Spinal cord (tissue), 10 donors: Measurements from ENCODE around the gene CWF19L1. TPM values are rescaled to one million over a fixed set of nuclear protein-coding genes. Genes with fewer than 3 reads are reported as not detected.
A peak's percentile ranks its signal among the peaks of the same experiment; 100 is the strongest.

Experiments
- DNase-seq, 6 donors: peaks; one replicate each; pipeline versions ENCODE4 v3.0.0 to v3.0.0-alpha.2; 2013 to 2015; ENCODE audit warnings: low spot score in 6 of 6, low read depth in 4 of 6
- H3K27ac ChIP-seq: one replicate; pipeline ENCODE4 v1.5.1; 2013; ENCODE audit warnings: low read depth, low read length, control low read depth
- H3K27me3 ChIP-seq: one replicate; pipeline ENCODE4 v1.6.1; 2013; ENCODE audit warnings: low read length; ENCODE audit not compliant: control insufficient read depth, insufficient read depth
- H3K36me3 ChIP-seq: one replicate; pipeline ENCODE4 v1.6.1; 2013; ENCODE audit warnings: low read length; ENCODE audit not compliant: control insufficient read depth, insufficient read depth
- H3K4me1 ChIP-seq: one replicate; pipeline ENCODE4 v1.6.1; 2013; ENCODE audit warnings: low read length; ENCODE audit not compliant: control insufficient read depth, insufficient read depth
- H3K4me3 ChIP-seq: one replicate; pipeline ENCODE4 v1.5.1; 2013; ENCODE audit warnings: low read depth, low read length, control low read depth
- H3K9me3 ChIP-seq: one replicate; pipeline ENCODE4 v1.6.1; 2013; ENCODE audit warnings: low read length; ENCODE audit not compliant: control insufficient read depth, insufficient read depth
- WGBS: methylation state at CpG from one replicate; pipeline ENCODE4 v1.1.5; 2013; ENCODE audit warnings: missing lambda C conversion rate; ENCODE audit not compliant: insufficient coverage; 5-methylcytosine and 5-hydroxymethylcytosine counted together
- polyA plus RNA-seq, 2 donors: library from polyadenylated mRNA; unstranded; fragments of 120-200 nt; gene quantifications; one replicate each; pipeline ENCODE4 v1.2.1, GENCODE V29; 2013; ENCODE audit not compliant: insufficient read length in 2 of 2
- small RNA-seq: library from RNA; depleted of rRNA; stranded (forward); fragments of <200 nt; gene quantifications from one replicate; pipeline ENCODE3, GENCODE V24; 2014; ENCODE audit warnings: low replicate concordance
- total RNA-seq, 2 donors: library from RNA; depleted of rRNA in 1 of 2; stranded (reverse); fragments of 120-200 nt in 1 of 2; fragments of >200 nt in 1 of 2; gene quantifications; one replicate each; pipeline versions ENCODE4 v1.2.3 to v1.2.4, GENCODE V29; 2013 to 2014
- donor health status: healthy.

Gene CWF19L1
- total and polyA plus RNA-seq, 4 donors: 21.5 to 32.1 (median 27.8) TPM

GRCh38 chr10:100185364-100186252 is 81.8 kb downstream of the CWF19L1 start, which contains the start of gene ERLIN1:
Gene ERLIN1 (minus strand): TSS chr10:100186029. CDS start chr10:100185626, 403 bp downstream.
- under 1% methylated on average over 65 of the region's 65 CpGs for WGBS
- H3K36me3 ChIP-seq: peaks cover 12% of the 10 kb centered on the region

GRCh38 chr10:100184840-100185239 is 82.6 kb downstream of the CWF19L1 start:
- Histone ChIP-seq H3K4me3 (peak overlapping the region; percentile 96), H3K4me1 (peaks cover 5% of the 10 kb centered on the region), H3K9me3 (no peaks in the 10 kb centered on the region), H3K36me3 (peaks cover 8% of the 10 kb centered on the region), H3K27me3 (no peaks in the 10 kb centered on the region), H3K27ac (peak overlapping the region; percentile 96)
- peak in 3 of 6 donors; percentile 1 to 15 (median 9) for DNase-seq
- no CpG with 5 or more reads among the region's 4 CpGs for WGBS

More at GRCh38 chr10:100185364-100186252, 81.8 kb downstream of the CWF19L1 start, which contains the start of gene ERLIN1:
- Histone ChIP-seq H3K27me3 (no peaks in the 10 kb centered on the region), H3K4me3 (peak within 1 kb of the TSS; percentile 96), H3K4me1 (peaks cover 5% of the 10 kb centered on the region), H3K27ac (peak within 1 kb of the TSS; percentile 96), H3K9me3 (no peaks in the 10 kb centered on the region)
- DNase-seq: peak; percentile 78 to 98 (median 92)

- no peak overlapping the region for H3K27ac ChIP-seq
- no peak for DNase-seq
- H3K9me3 ChIP-seq: no peaks in the 10 kb centered on the region
- H3K4me3 ChIP-seq: peak overlapping the region; percentile 96
- no CpG with 5 or more reads among the region's 1 CpG for WGBS
- peaks cover 5% of the 10 kb centered on the region for H3K4me1 ChIP-seq
- H3K36me3 ChIP-seq: peaks cover 8% of the 10 kb centered on the region
- H3K27me3 ChIP-seq: no peaks in the 10 kb centered on the region
Observed at GRCh38 chr10:100184426-100184825, 83.0 kb downstream of the CWF19L1 start.

GRCh38 chr10:100183481-100183880 is 84.0 kb downstream of the CWF19L1 start:
- no peak for DNase-seq
- WGBS: no CpG with 5 or more reads among the region's 3 CpGs
- Histone ChIP-seq H3K27ac (no peak overlapping the region), H3K36me3 (peaks cover 9% of the 10 kb centered on the region), H3K27me3 (no peaks in the 10 kb centered on the region), H3K4me1 (peaks cover 5% of the 10 kb centered on the region), H3K9me3 (no peaks in the 10 kb centered on the region), H3K4me3 (no peak overlapping the region)

- Histone ChIP-seq H3K4me3 (no peak overlapping the region), H3K4me1 (peaks cover 5% of the 10 kb centered on the region), H3K27ac (no peak overlapping the region), H3K36me3 (peaks cover 9% of the 10 kb centered on the region), H3K27me3 (no peaks in the 10 kb centered on the region), H3K9me3 (no peaks in the 10 kb centered on the region)
- DNase-seq: no peak
- WGBS: no CpG with 5 or more reads among the region's 3 CpGs
Observed at GRCh38 chr10:100182908-100183307, 84.5 kb downstream of the CWF19L1 start.

Small RNA genes lying within 50 kb of the gene (small RNA-seq; reads per million reads assigned to genes)
- gene RNU6-422P (not detected), gene SNORA12 (67.7 reads per million, percentile 98 among the genes with 10 or more reads in this experiment)

Other genes starting within 250 kb of the CWF19L1 start
- under 1 TPM; 0.11 to 0.69 TPM for gene CPN1, start 185.8 kb downstream of the CWF19L1 start, total RNA-seq
- under 1 TPM; 0.24 to 0.25 TPM for gene CPN1, start 185.8 kb downstream of the CWF19L1 start, polyA plus RNA-seq
- 10 to 100 TPM; 20.9 to 24.8 TPM for gene ERLIN1, start 81.6 kb downstream of the CWF19L1 start, total RNA-seq
- 10 to 100 TPM; 20.7 to 21.6 TPM for gene ERLIN1, start 81.6 kb downstream of the CWF19L1 start, polyA plus RNA-seq
- 10 to 100 TPM; 26.2 to 29.5 TPM for gene CHUK, start 38.0 kb downstream of the CWF19L1 start, total RNA-seq
- gene CHUK, start 38.0 kb downstream of the CWF19L1 start, polyA plus RNA-seq: 10 to 100 TPM; 18.3 to 23.6 TPM
- 10 to 100 TPM; 46.8 to 80.4 TPM for gene BLOC1S2, start 19.0 kb upstream of the CWF19L1 start, total RNA-seq
- 10 to 100 TPM; 83.8 to 96.2 TPM for gene BLOC1S2, start 19.0 kb upstream of the CWF19L1 start, polyA plus RNA-seq
- gene PKD2L1, start 62.6 kb upstream of the CWF19L1 start, total RNA-seq: under 1 TPM; 0.33 to 0.59 TPM
- under 1 TPM; 0.41 to 0.81 TPM for gene PKD2L1, start 62.6 kb upstream of the CWF19L1 start, polyA plus RNA-seq
- gene SCD, start 79.6 kb upstream of the CWF19L1 start, total RNA-seq: 100 to 1,000 TPM; 172 to 322 TPM
- gene SCD, start 79.6 kb upstream of the CWF19L1 start, polyA plus RNA-seq: 100 to 1,000 TPM; 392 to 662 TPM
- under 1 TPM; 0.06 to 0.10 TPM for gene WNT8B, start 195.4 kb upstream of the CWF19L1 start, total RNA-seq
- under 1 TPM; 0.32 to 0.44 TPM for gene WNT8B, start 195.4 kb upstream of the CWF19L1 start, polyA plus RNA-seq